Measurements from ENCODE around the gene GNAS. TPM values are rescaled to one million over a fixed set of nuclear protein-coding genes. Genes with fewer than 3 reads are reported as not detected.

GNAS gene
- total and polyA plus RNA-seq, 9 of the 15 experiments (the other 6 are each of a cell fraction or from before 2014, with no cell fraction given), result 128 to 648 (median 266) TPM

- TF ChIP-seq ZBTB11 (CRISPR knock-in tag; IDR thresholded peaks at IDR 0.05) (0 out of 6 replicates have a peak, but pooled peaks of 1 of the 3 experiments have one; percentile 37), DACH1 (IDR thresholded peaks at IDR 0.05; ENCODE audit: partially characterized antibody) (no peak), PPARD (CRISPR knock-in tag; IDR thresholded peaks at IDR 0.05) (no peak), ZFP91 (CRISPR knock-in tag; IDR thresholded peaks at IDR 0.05) (no peak), PATZ1 (CRISPR knock-in tag; IDR thresholded peaks at IDR 0.05; ENCODE audit: borderline replicate concordance) (no peak), RNF2 (IDR thresholded peaks at IDR 0.05) (no peak), NONO (IDR thresholded peaks at IDR 0.05; ENCODE audit: low read depth in 2 of 2, low read length in 1 of 2) (peak; percentile 98), EZH2 (IDR thresholded peaks at IDR 0.05; ENCODE audit: borderline replicate concordance, low read depth, low read length) (no peak), RBFOX2 (IDR thresholded peaks at IDR 0.05; ENCODE audit: low read depth, low read length) (peak; percentile 93), UBTF (IDR thresholded peaks at IDR 0.05; ENCODE audit: borderline replicate concordance in 1 of 2, low read depth in 2 of 2, low read length in 2 of 2) (peak in 1 of 2 experiments; percentile 78; a peak in 2 of 4 replicates), TBP (optimal IDR thresholded peaks at IDR 0.05; ENCODE audit: low read depth, low read length) (peak; percentile 97), ZNF707 (CRISPR knock-in tag; conservative IDR thresholded peaks at IDR 0.05) (no peak), HMG20A (CRISPR knock-in tag; conservative IDR thresholded peaks at IDR 0.05) (no peak), FOXK1 (CRISPR knock-in tag; IDR thresholded peaks at IDR 0.05; ENCODE audit: borderline replicate concordance) (no peak)
Observed at GRCh38 chr20:58888521-58889333, 36.2 kb downstream of the GNAS start (continued).
